ENCODE results near the gene DOK5. TPM values are rescaled to one million over a fixed set of nuclear protein-coding genes. Genes with fewer than 3 reads are reported as not detected.

The DOK5 gene
- total RNA-seq, 1 donor from 2014 or later, result 6.5 TPM

DNA sequence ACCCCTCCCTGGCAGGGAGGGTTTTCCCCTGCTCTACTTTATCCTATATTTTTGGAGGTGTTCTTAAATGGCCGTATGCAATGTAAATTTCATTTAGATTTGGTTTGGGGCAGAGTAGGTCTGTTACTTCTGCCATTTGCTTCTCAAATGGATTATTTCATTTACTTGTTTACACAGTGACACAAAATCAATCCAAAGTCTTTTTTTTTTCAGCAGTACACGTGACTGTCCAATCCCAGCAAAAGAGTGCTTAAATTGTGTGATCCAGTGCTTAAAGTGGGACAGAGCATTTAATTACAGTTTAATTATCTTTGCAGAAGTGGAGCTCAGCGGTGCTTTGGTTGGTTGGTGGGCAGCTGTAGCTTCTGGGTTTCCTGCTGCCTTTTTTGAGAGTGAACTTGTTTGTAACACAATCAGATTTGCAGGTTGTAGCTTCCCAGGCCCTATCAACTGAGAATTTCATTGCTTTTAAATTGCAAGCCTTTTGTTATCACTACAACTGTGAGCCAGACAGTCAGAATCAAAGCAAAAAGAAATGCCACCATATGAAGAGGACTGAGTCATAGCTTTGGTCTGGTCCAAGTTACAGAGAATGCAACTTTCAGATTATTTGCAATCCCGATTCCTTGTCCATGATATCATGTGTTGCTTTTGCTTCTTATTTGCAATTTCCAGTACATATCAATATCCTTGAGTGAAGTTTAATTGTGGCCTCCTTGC, 216.9 kb downstream of the DOK5 start:
- DNase-seq (ENCODE audit: low read depth), result no peak

GRCh38 chr20:54694516-54694915, 219.1 kb downstream of the DOK5 start:
- DNase-seq (ENCODE audit: low read depth), result no peak

DNA sequence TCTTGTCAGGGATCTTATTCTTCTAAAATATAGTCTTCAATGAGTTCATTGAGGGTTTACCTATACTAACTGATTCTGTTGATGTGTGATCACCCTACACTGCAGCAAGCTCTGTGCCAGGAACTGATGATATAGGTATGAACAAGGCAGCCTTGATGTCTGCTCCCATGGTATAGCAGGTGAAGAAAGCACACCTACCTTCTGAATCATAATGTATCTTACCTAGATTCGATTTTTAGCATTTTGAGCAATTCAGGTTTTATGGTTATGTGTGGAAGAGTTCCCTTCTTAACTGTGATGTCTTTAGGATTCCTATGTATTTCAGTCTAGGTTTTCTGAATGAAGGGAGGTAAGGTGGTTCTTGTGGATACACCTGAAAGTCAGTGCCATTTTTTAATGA, 223.0 kb downstream of the DOK5 start:
- no peak for DNase-seq (ENCODE audit: low read depth)
